Measurements from ENCODE around the gene FHOD3. TPM values are rescaled to one million over a fixed set of nuclear protein-coding genes. Genes with fewer than 3 reads are reported as not detected.

The FHOD3 gene
- total RNA-seq, 4 donors from 2014 or later, result 0.26 to 13.8 (median 4.9) TPM; not detected in 1

GRCh38 chr18:36335476-36336279, 38.2 kb downstream of the FHOD3 start:
- H3K27me3 ChIP-seq, result no peaks in the 10 kb centered on the region
- intact Hi-C loops (cut with DNase I; ENCODE audit: low total_unique reads), result no loop called here
- TF ChIP-seq POLR2A (IDR thresholded peaks at IDR 0.05), result no peak
- TF ChIP-seq CTCF (IDR thresholded peaks at IDR 0.05), result no peak
- H3K4me1 ChIP-seq, result no peaks in the 10 kb centered on the region
- no peaks in the 10 kb centered on the region for H3K36me3 ChIP-seq
- no peak overlapping the region for H3K4me3 ChIP-seq
- H3K9me3 ChIP-seq, result no peaks in the 10 kb centered on the region
- no peak overlapping the region for H3K27ac ChIP-seq
- DNase-seq, result no peak

GRCh38 chr18:36337679-36338402, 40.3 kb downstream of the FHOD3 start:
- intact Hi-C loops (cut with DNase I; ENCODE audit: low total_unique reads), result no loop called here
- Histone ChIP-seq H3K4me3 (no peak overlapping the region), H3K9me3 (no peaks in the 10 kb centered on the region), H3K27ac (no peak overlapping the region), H3K36me3 (no peaks in the 10 kb centered on the region), H3K27me3 (peaks cover 0 to 3% of the 10 kb centered on the region in 2 donors), H3K4me1 (no peaks in the 10 kb centered on the region)
- TF ChIP-seq POLR2A (IDR thresholded peaks at IDR 0.05) (no peak), CTCF (IDR thresholded peaks at IDR 0.05) (no peak)
- no peak for DNase-seq

GRCh38 chr18:36338403-36338933, 41.0 kb downstream of the FHOD3 start:
- H3K27me3 ChIP-seq, result peaks cover 0 to 3% of the 10 kb centered on the region in 2 donors
- no peaks in the 10 kb centered on the region for H3K9me3 ChIP-seq
- intact Hi-C loops (cut with DNase I; ENCODE audit: low total_unique reads), result no loop called here
- H3K36me3 ChIP-seq, result no peaks in the 10 kb centered on the region
- no peaks in the 10 kb centered on the region for H3K4me1 ChIP-seq
- TF ChIP-seq CTCF (IDR thresholded peaks at IDR 0.05) (no peak), POLR2A (IDR thresholded peaks at IDR 0.05) (no peak)
- DNase-seq, result no peak
- no peak overlapping the region for H3K27ac ChIP-seq
- H3K4me3 ChIP-seq, result no peak overlapping the region

GRCh38 chr18:36340246-36340645, 42.7 kb downstream of the FHOD3 start:
- H3K27ac ChIP-seq, result no peak overlapping the region
- no peak for DNase-seq
- no peaks in the 10 kb centered on the region for H3K36me3 ChIP-seq
- H3K9me3 ChIP-seq, result no peaks in the 10 kb centered on the region
- intact Hi-C loops (cut with DNase I; ENCODE audit: low total_unique reads), result no loop called here
- no peak overlapping the region for H3K4me3 ChIP-seq
- H3K27me3 ChIP-seq, result peaks cover 0 to 3% of the 10 kb centered on the region in 2 donors
- no peak for TF ChIP-seq CTCF (IDR thresholded peaks at IDR 0.05)
- no peak for TF ChIP-seq POLR2A (IDR thresholded peaks at IDR 0.05)
- H3K4me1 ChIP-seq, result no peaks in the 10 kb centered on the region

- DNase-seq, result no peak
- Histone ChIP-seq H3K4me1 (no peaks in the 10 kb centered on the region), H3K4me3 (no peak overlapping the region), H3K27ac (no peak overlapping the region), H3K9me3 (no peaks in the 10 kb centered on the region), H3K27me3 (peaks cover 0 to 3% of the 10 kb centered on the region in 2 donors), H3K36me3 (no peaks in the 10 kb centered on the region)
- intact Hi-C loops (cut with DNase I; ENCODE audit: low total_unique reads), result no loop called here
- TF ChIP-seq CTCF (IDR thresholded peaks at IDR 0.05) (no peak), POLR2A (IDR thresholded peaks at IDR 0.05) (no peak)
Observed at GRCh38 chr18:36341944-36342343, 44.4 kb downstream of the FHOD3 start.

Measured in uterus (tissue), 4 donors.